G401 (cell line): ENCODE data around the gene SPACA5. TPM values are rescaled to one million over a fixed set of nuclear protein-coding genes. Genes with fewer than 3 reads are reported as not detected.
"Not testable (repeated sequence)": the region's sequence is repeated elsewhere in the genome, so short reads cannot be mapped to it uniquely, and the experiment has no call there.

Experiments
- DNase-seq: peaks from one replicate; pipeline ENCODE4 v3.0.0-alpha.2; 2015; ENCODE audit warnings: low spot score
- in situ Hi-C: cut with HindIII; loops from 2 replicates; pipeline ENCODE4 v1.10.0; 2016; ENCODE audit warnings: low sequenced_read_pairs, mixed read lengths
- total RNA-seq: library from RNA; depleted of rRNA; stranded (reverse); fragments of >200 nt; shearing (Covaris generic); gene quantifications from 2 replicates; pipeline ENCODE4 v1.2.3, GENCODE V29; 2014

The SPACA5 gene
- total RNA-seq, 1 experiment from 2014 or later: not detected

GRCh38 chrX:48019892-48020291 is 13.1 kb downstream of the SPACA5 start:
- in situ Hi-C loops, DNase-seq: not testable (repeated sequence)

- DNase-seq, in situ Hi-C loops: not testable (repeated sequence)
Observed at GRCh38 chrX:48020472-48020871, 13.7 kb downstream of the SPACA5 start.

GRCh38 chrX:48021026-48021900 is 14.5 kb downstream of the SPACA5 start:
- in situ Hi-C loops: no loop called here
- DNase-seq: peak; percentile 81

- DNase-seq: no peak
- in situ Hi-C loops: no loop called here
Observed at GRCh38 chrX:48022100-48022499, 15.3 kb downstream of the SPACA5 start.

GRCh38 chrX:48022738-48023137 is 15.9 kb downstream of the SPACA5 start:
- no peak for DNase-seq
- in situ Hi-C loops: no loop called here

GRCh38 chrX:48025561-48025960 is 18.8 kb downstream of the SPACA5 start:
- DNase-seq: peak; percentile 81

GRCh38 chrX:48027545-48027944 is 20.8 kb downstream of the SPACA5 start:
- in situ Hi-C loops: not testable (repeated sequence)
- DNase-seq: peak; percentile 2

More at GRCh38 chrX:48025561-48025960, 18.8 kb downstream of the SPACA5 start:
- in situ Hi-C loops: no loop called here

GRCh38 chrX:48028091-48028490 is 21.3 kb downstream of the SPACA5 start:
- DNase-seq: no peak
- in situ Hi-C loops: no loop called here

GRCh38 chrX:48030237-48030636 is 23.4 kb downstream of the SPACA5 start:
- DNase-seq: no peak
- in situ Hi-C loops: no loop called here

GRCh38 chrX:48030641-48031173 is 23.9 kb downstream of the SPACA5 start:
- in situ Hi-C loops: not testable (repeated sequence)

GRCh38 chrX:48035891-48036290 is 29.1 kb downstream of the SPACA5 start:
- in situ Hi-C loops: no loop called here
- no peak for DNase-seq

More at GRCh38 chrX:48030641-48031173, 23.9 kb downstream of the SPACA5 start:
- not testable (repeated sequence) for DNase-seq

- in situ Hi-C loops: no loop called here
- DNase-seq: no peak
Observed at GRCh38 chrX:48043056-48043455, 36.3 kb downstream of the SPACA5 start.

GRCh38 chrX:48045410-48046311 is 38.9 kb downstream of the SPACA5 start:
- in situ Hi-C loops: no loop called here
- no peak for DNase-seq

GRCh38 chrX:48046846-48047245 is 40.1 kb downstream of the SPACA5 start:
- no peak for DNase-seq
- in situ Hi-C loops: no loop called here

GRCh38 chrX:48058621-48059295 is 52.0 kb downstream of the SPACA5 start:
- no peak for DNase-seq
- in situ Hi-C loops: no loop called here

GRCh38 chrX:48059296-48059639 is 52.5 kb downstream of the SPACA5 start:
- DNase-seq: no peak
- in situ Hi-C loops: no loop called here
